ENCODE measurements around the gene PRKD2. TPM values are rescaled to one million over a fixed set of nuclear protein-coding genes. Genes with fewer than 3 reads are reported as not detected.

PRKD2 gene
- total RNA-seq, 1 experiment from 2014 or later = 100 TPM

GRCh38 chr19:46640656-46641055, 76.3 kb downstream of the PRKD2 start:
- H3K4me1 Mint-ChIP-seq = peaks cover 9% of the 10 kb centered on the region
- DNase-seq (ENCODE audit: low spot score) (no peak), ATAC-seq (no peak)
- H3K9me3 Mint-ChIP-seq = no peaks in the 10 kb centered on the region
- H3K27me3 Mint-ChIP-seq (ENCODE audit: low read depth) = peaks cover 59% of the 10 kb centered on the region
- TF ChIP-seq JAZF1 (CRISPR knock-in tag; IDR thresholded peaks at IDR 0.05) = no peak
- TF ChIP-seq FOXP1 (CRISPR knock-in tag; IDR thresholded peaks at IDR 0.05; ENCODE audit: borderline replicate concordance) = no peak
- TF ChIP-seq JUN (CRISPR knock-in tag; IDR thresholded peaks at IDR 0.05) = no peak
- TF ChIP-seq SOX15 (CRISPR knock-in tag; IDR thresholded peaks at IDR 0.05) = no peak
- no peak for TF ChIP-seq ATF2 (CRISPR knock-in tag; IDR thresholded peaks at IDR 0.05; ENCODE audit: borderline replicate concordance, low read depth)
- no peak for TF ChIP-seq SP1 (CRISPR knock-in tag; conservative IDR thresholded peaks at IDR 0.05)
- TF ChIP-seq CDX4 (CRISPR knock-in tag; IDR thresholded peaks at IDR 0.05; ENCODE audit: borderline replicate concordance) = no peak
- no peak for TF ChIP-seq STAT6 (CRISPR knock-in tag; conservative IDR thresholded peaks at IDR 0.05; ENCODE audit: low read depth)
- no peak for TF ChIP-seq NFE2L1 (CRISPR knock-in tag; IDR thresholded peaks at IDR 0.05)
- no peak for TF ChIP-seq USF2 (CRISPR knock-in tag; IDR thresholded peaks at IDR 0.05)
- TF ChIP-seq AR (CRISPR knock-in tag; IDR thresholded peaks at IDR 0.05) = no peak
- no peak for TF ChIP-seq NR2C2 (CRISPR knock-in tag; IDR thresholded peaks at IDR 0.05)
- TF ChIP-seq ATF6 (CRISPR knock-in tag; IDR thresholded peaks at IDR 0.05) = no peak
- no peak for TF ChIP-seq GABPB1 (CRISPR knock-in tag; IDR thresholded peaks at IDR 0.05)
- no peaks in the 10 kb centered on the region for H3K36me3 Mint-ChIP-seq
- ChIA-PET POLR2A (no interaction called here), CTCF (interaction anchor here (1.1 kb wide), 1 partner anchor 110 kb away, joined by 5 read pairs; no protein-coding TSS in a partner anchor)
- H3K4me3 Mint-ChIP-seq = peak overlapping the region; percentile 48
- H3K27ac Mint-ChIP-seq = no peak overlapping the region
